Epidermal melanocyte (primary cell): ENCODE results near the gene HIGD2B.
"Not testable (repeated sequence)": the region's sequence is repeated elsewhere in the genome, so short reads cannot be mapped to it uniquely, and the experiment has no call there.

Experiments
- DNase-seq: peaks from one replicate; pipeline ENCODE4 v3.0.0; 2011; ENCODE audit warnings: low spot score; ENCODE audit not compliant: insufficient read length

The HIGD2B gene

GRCh38 chr15:72685925-72686794 lies at the start of gene HIGD2B, which contains the start of gene BBS4:
TSS of gene HIGD2B (minus strand) at chr15:72686182. CDS start at chr15:72676374, 9,808 bp downstream.
TSS of gene BBS4 (plus strand) at chr15:72686207. CDS start at chr15:72686228, 21 bp downstream.
- DNase-seq, result peak; percentile 61

- DNase-seq, result no peak
Observed at GRCh38 chr15:72735111-72735510, 49.1 kb upstream of the HIGD2B start.

DNA sequence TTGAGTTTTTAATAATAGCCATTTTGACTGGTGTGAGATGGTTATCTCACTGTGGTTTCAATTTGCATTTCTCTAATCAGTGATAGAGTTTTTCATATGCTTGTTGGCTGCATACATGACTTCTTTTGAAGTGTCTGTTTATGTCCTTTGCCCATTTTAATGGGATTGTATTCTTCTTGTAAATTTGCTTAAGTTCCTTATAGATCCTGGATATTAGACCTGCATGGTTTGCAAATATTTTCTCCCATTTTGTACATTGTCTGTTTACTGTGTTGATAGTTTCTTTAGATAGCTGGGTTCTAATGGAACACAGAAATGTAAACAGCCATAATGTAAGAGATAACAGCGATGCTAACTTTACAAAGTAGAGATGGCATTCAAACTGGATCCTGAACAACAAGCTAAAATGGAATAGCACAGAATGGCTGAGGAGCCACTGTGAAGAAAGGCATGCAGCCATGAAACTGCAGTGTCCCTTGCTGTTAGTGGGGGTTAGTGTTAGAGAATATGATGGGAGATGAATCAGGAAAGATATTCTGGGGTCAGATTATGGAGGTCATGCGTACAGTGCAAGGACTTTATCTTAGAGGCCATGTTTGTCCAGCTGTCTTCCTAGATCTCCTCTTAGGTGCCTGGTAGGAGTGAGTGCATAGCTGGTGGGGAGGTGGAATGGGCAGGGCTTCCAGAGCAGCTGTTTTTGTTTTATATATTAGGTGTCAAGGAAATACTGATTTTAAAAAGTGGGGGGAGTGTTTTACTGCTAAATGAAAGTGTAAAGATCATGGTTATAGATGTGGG lies 48.2 kb upstream of the HIGD2B start:
- no peak for DNase-seq

GRCh38 chr15:72732516-72732915 lies 46.5 kb upstream of the HIGD2B start:
- no peak for DNase-seq

DNA sequence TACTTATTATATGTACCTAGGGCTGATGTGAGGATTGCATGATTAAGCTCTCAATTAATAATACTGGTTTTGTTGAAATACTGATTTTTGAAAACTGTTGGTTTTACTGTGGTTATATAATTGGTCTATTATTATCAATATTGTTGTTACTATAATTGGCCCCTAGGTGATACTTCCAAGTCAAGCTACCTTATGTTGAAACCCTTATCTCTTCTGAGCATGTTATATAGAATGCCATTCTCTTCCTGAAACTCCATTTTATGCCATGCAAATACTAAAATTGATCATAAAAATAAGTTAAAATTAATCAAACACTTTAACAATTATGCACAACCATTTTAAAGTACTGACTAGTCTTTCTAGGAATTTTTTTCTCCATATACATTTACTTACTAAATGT lies 46.1 kb upstream of the HIGD2B start:
- DNase-seq, result no peak

DNA sequence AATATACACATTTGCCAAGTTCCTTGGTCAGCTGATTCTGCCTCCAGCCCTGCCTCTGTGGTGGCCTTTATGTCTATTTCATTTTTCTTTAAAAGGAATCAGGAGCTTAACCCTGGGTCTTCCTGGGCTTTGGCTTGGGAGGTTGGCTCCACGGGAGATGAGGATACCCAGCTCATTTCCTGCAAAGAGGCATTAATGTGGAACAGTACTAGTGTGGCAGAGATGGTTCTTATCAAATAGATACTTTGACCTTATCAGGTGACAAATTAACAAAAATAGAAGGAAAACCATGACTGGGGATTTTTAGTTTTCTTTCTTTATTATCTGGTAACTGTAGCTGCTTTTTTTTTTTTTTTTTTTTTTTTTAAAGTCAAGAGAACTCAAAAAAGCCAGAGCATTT lies 42.8 kb upstream of the HIGD2B start:
- DNase-seq, result no peak

- DNase-seq, result not testable (repeated sequence)
Observed at GRCh38 chr15:72728249-72728648, 42.3 kb upstream of the HIGD2B start.

- no peak for DNase-seq
Observed at GRCh38 chr15:72727154-72727553, 41.2 kb upstream of the HIGD2B start.

DNA sequence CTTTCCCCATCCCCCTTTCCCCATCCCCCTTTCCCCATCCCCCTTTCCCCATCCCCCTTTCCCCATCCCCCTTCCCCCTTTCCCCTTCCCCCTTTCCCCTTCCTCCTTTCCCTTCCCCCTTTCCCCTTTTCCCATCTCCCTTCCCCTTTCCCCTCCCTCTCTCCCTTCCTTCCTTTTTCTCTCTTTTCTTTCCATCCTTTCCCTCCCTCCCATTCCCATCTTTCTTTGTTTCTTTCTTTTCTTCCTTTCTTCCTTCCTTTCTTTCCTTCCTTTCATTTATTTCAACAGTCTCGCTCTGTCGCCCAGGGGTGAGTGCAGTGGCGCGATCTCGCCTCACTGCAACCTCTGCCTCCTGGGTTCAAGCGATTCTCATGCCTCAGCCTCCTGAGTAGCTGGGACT lies 39.9 kb upstream of the HIGD2B start:
- DNase-seq, result not testable (repeated sequence)

GRCh38 chr15:72725446-72725845 lies 39.5 kb upstream of the HIGD2B start:
- DNase-seq, result no peak

GRCh38 chr15:72724028-72724427 lies 38.0 kb upstream of the HIGD2B start:
- DNase-seq, result no peak

- DNase-seq, result peak; percentile 58
Observed at GRCh38 chr15:72722071-72722696, 36.2 kb upstream of the HIGD2B start.

- not testable (repeated sequence) for DNase-seq
Observed at GRCh38 chr15:72708551-72709303, 22.7 kb upstream of the HIGD2B start.

DNA sequence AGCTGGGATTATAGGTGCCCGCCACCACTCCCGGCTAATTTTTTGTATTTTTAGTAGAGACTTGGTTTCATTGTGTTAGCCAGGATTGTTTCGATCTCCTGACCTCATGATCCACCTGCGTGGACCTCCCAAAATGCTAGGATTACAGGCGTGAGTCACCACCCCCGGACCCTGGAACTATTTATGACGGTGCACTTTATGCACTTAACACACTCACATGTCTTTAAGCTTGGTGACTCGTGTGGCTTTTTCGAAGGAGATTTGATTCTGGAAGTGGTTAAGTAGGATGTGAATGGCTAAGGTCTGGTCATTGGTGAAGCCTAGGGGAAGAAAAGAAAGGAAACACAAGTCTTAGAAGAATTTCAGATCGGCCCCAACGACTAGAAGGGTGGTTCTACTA lies 20.3 kb upstream of the HIGD2B start:
- no peak for DNase-seq

DNA sequence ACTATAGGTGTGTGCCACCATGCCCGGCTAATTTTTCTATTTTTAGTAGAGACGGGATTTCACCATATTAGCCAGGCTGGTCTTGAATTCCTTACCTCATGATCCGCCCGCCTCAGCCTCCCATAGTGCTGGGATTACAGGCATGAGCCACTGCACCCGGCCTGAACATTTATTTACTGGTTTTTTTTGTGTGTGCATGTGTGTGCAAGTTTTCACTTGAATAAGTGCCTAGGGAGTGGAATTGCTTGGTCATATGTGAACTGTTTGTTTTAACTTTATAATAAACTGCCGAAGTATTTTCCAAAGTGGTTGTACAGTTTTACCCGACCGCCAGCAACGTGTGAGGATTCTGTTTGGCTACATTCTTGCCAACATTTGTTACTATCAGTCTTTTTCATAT lies 14.1 kb upstream of the HIGD2B start:
- DNase-seq, result no peak

DNA sequence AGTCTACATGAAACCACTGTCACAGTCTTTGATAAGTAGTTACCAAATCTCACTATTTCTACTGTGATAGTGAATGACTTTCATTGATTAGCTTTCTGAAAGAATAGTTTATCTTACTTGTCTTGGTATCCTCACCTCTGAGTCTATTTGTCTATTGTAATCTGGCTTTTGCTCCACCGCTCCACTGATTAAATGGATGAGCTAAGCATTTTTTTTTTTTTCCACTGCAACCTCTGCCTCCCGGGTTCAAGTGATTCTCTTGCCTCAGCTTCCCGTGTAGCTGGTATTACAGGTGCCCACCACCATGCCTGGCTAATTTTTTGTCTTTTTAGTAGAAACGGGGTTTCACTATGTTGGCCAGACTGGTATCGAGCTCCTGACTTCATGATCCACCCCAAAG lies 13.0 kb upstream of the HIGD2B start:
- DNase-seq, result no peak

GRCh38 chr15:72690938-72691337 lies 5.0 kb upstream of the HIGD2B start:
- no peak for DNase-seq

DNA sequence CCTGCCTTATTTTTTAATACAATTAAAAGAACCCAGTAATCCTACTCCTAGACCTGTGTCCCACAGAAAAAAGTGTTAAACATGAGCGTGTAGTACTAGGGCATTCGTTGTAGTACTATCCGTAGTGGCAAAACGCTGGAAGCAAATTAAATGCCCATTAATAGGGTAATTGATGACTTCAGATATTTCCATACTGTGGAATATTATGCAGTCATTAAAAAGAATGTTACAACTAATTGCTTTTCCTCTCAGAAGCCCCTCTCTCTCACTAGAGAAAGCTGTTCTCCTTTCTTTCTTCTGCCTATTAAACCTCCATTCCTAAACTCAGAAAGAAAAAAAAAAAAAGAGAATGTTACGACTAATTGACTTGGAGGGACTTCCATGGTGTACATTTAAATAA lies 2.7 kb upstream of the HIGD2B start:
- DNase-seq, result no peak

GRCh38 chr15:72685301-72685924 lies 569 bp downstream of the HIGD2B start:
- no peak for DNase-seq

GRCh38 chr15:72682772-72683171 lies 3.2 kb downstream of the HIGD2B start:
- no peak for DNase-seq

- no peak for DNase-seq
Observed at GRCh38 chr15:72680931-72681330, 5.1 kb downstream of the HIGD2B start.
